Epithelial cell of proximal tubule (primary cell): ENCODE data around the gene CDH15. TPM values are rescaled to one million over a fixed set of nuclear protein-coding genes. Genes with fewer than 3 reads are reported as not detected.

Experiments used
- DNase-seq: peaks from one replicate; pipeline ENCODE4 v3.0.0-alpha.2; 2011; ENCODE audit warnings: low read depth
- H3K4me3 ChIP-seq: 2 replicates; pipeline ENCODE4 v1.5.1; 2011; ENCODE audit warnings: low read depth, mild to moderate bottlenecking, low read length
- CTCF ChIP-seq: conservative IDR thresholded peaks from 2 replicates; pipeline ENCODE4 v1.5.1; 2012; ENCODE audit warnings: low read depth, mild to moderate bottlenecking, low read length
- total RNA-seq: library from RNA; depleted of rRNA; stranded (reverse); fragments of >200 nt; gene quantifications from 2 replicates; pipeline ENCODE4 v1.2.3, GENCODE V29; 2015

CDH15 gene
- total RNA-seq, 1 donor from 2014 or later = not detected

- no peak for TF ChIP-seq CTCF
- no peak for DNase-seq
- no peak overlapping the region for H3K4me3 ChIP-seq
Measured at GRCh38 chr16:89222931-89223330, 51.4 kb downstream of the CDH15 start.

- TF ChIP-seq CTCF = no peak
- no peak overlapping the region for H3K4me3 ChIP-seq
- no peak for DNase-seq
Measured at GRCh38 chr16:89224665-89225064, 53.1 kb downstream of the CDH15 start.

GRCh38 chr16:89230255-89230654 is 58.7 kb downstream of the CDH15 start:
- no peak for TF ChIP-seq CTCF
- no peak overlapping the region for H3K4me3 ChIP-seq
- no peak for DNase-seq

- no peak for DNase-seq
- no peak overlapping the region for H3K4me3 ChIP-seq
- no peak for TF ChIP-seq CTCF
Measured at GRCh38 chr16:89232107-89232506, 60.6 kb downstream of the CDH15 start.

GRCh38 chr16:89233678-89234490 is 62.3 kb downstream of the CDH15 start:
- H3K4me3 ChIP-seq = no peak overlapping the region
- no peak for DNase-seq
- no peak for TF ChIP-seq CTCF

GRCh38 chr16:89237733-89238132 is 66.2 kb downstream of the CDH15 start:
- H3K4me3 ChIP-seq = no peak overlapping the region
- DNase-seq = no peak
- no peak for TF ChIP-seq CTCF
